ENCODE results near the gene YY1.

GRCh38 chr14:100298551-100299237 lies 59.8 kb downstream of the YY1 start:
- TF ChIP-seq POLR2AphosphoS5 (IDR thresholded peaks at IDR 0.05; ENCODE audit: borderline replicate concordance, low read depth, low read length), result no peak
- no peak for TF ChIP-seq EZH2 (IDR thresholded peaks at IDR 0.05)
- no peak for TF ChIP-seq FOXP2 (optimal IDR thresholded peaks at IDR 0.05; ENCODE audit: control extremely low read depth, extremely low read length, insufficient read depth)

Measured in SK-N-MC (cell line).